Liver (tissue), 9 donors: ENCODE results near the gene GPR173. TPM values are rescaled to one million over a fixed set of nuclear protein-coding genes. Genes with fewer than 3 reads are reported as not detected.

Experiments
- DNase-seq: peaks from one replicate; pipeline ENCODE4 v3.0.0-alpha.2; 2017; ENCODE audit warnings: low spot score
- H3K27ac ChIP-seq, 2 donors: one replicate each; pipeline ENCODE4 v1.7.0; 2013; ENCODE audit warnings: inconsistent platforms in 2 of 2, low read length in 2 of 2, control low read depth in 1 of 2, low read depth in 1 of 2, mild to moderate bottlenecking in 1 of 2
- H3K27me3 ChIP-seq, 4 donors: one replicate each; pipeline versions ENCODE4 v1.6.1 to v1.7.0; 2013; ENCODE audit warnings: low read length in 3 of 4, inconsistent platforms in 1 of 4, mild to moderate bottlenecking in 1 of 4, moderate library complexity in 1 of 4; ENCODE audit not compliant: control insufficient read depth in 4 of 4, insufficient read depth in 4 of 4
- H3K36me3 ChIP-seq, 4 donors: one replicate each; pipeline versions ENCODE4 v1.6.1 to v1.7.0; 2013; ENCODE audit warnings: low read length in 3 of 4, mild to moderate bottlenecking in 3 of 4, low read depth in 1 of 4, moderate library complexity in 1 of 4; ENCODE audit not compliant: control insufficient read depth in 4 of 4, insufficient read depth in 3 of 4
- H3K4me1 ChIP-seq, 4 donors: one replicate each; pipeline versions ENCODE4 v1.6.1 to v1.7.0; 2013; ENCODE audit warnings: low read length in 3 of 4, mild to moderate bottlenecking in 3 of 4, moderate library complexity in 1 of 4; ENCODE audit not compliant: control insufficient read depth in 4 of 4, insufficient read depth in 4 of 4
- H3K4me3 ChIP-seq, 3 donors: one replicate each; pipeline versions ENCODE4 v1.6.1 to v1.7.0; 2013; ENCODE audit warnings: low read length in 3 of 3, control low read depth in 1 of 3, low read depth in 1 of 3, mild to moderate bottlenecking in 1 of 3
- H3K9ac ChIP-seq, 2 donors: one replicate each; pipeline ENCODE4 v1.7.0; 2013; ENCODE audit warnings: low read length in 2 of 2, mild to moderate bottlenecking in 2 of 2, moderate library complexity in 2 of 2, control low read depth in 1 of 2, low read depth in 1 of 2
- H3K9me3 ChIP-seq, 4 donors: one replicate each; pipeline versions ENCODE4 v1.6.1 to v1.7.0; 2013; ENCODE audit warnings: low read length in 3 of 4; ENCODE audit not compliant: control insufficient read depth in 4 of 4
- EGR1 ChIP-seq, 2 donors: IDR thresholded peaks; 2 replicates each; pipeline ENCODE4 v1.6.1; 2016 to 2018; ENCODE audit warnings: antibody characterized with exemption in 2 of 2, low read depth in 2 of 2
- FOXA2 ChIP-seq: IDR thresholded peaks from 2 replicates; pipeline ENCODE4 v1.6.1; 2016; ENCODE audit warnings: antibody characterized with exemption
- GABPA ChIP-seq, 2 donors: IDR thresholded peaks in 1 of 2; conservative IDR thresholded peaks in 1 of 2; 2 replicates each; pipeline ENCODE4 v1.6.1; 2016; ENCODE audit warnings: antibody characterized with exemption in 2 of 2, mild to moderate bottlenecking in 1 of 2, moderate library complexity in 1 of 2
- HNF4A ChIP-seq, 2 donors: conservative IDR thresholded peaks; 2 replicates each; pipeline ENCODE4 v1.6.1; 2016; ENCODE audit warnings: antibody characterized with exemption in 2 of 2, mild to moderate bottlenecking in 2 of 2
- JUND ChIP-seq, 2 donors: IDR thresholded peaks; 2 replicates each; pipeline ENCODE4 v1.6.1; 2016; ENCODE audit warnings: antibody characterized with exemption in 2 of 2
- RAD21 ChIP-seq, 2 donors: IDR thresholded peaks; 2 replicates each; pipeline ENCODE4 v1.6.1; 2016; ENCODE audit warnings: antibody characterized with exemption in 2 of 2, mild to moderate bottlenecking in 2 of 2
- REST ChIP-seq: IDR thresholded peaks from 2 replicates; pipeline ENCODE4 v1.6.1; 2016; ENCODE audit warnings: antibody characterized with exemption, mild to moderate bottlenecking
- RXRA ChIP-seq, 2 donors: IDR thresholded peaks; 2 replicates each; pipeline ENCODE4 v1.6.1; 2017 to 2018; ENCODE audit warnings: antibody characterized with exemption in 2 of 2, mild to moderate bottlenecking in 1 of 2
- ZBTB33 ChIP-seq: IDR thresholded peaks from 2 replicates; pipeline ENCODE4 v1.6.1; 2016; ENCODE audit warnings: antibody characterized with exemption
- WGBS: extraction: QIAGEN DNeasy Blood & Tissue Kit; methylation state at CpG from one replicate; pipeline ENCODE4 v1.1.7; 2013; 5-methylcytosine and 5-hydroxymethylcytosine counted together
- polyA plus RNA-seq, 2 donors: library from polyadenylated mRNA; stranded (reverse) in 1 of 2; unstranded in 1 of 2; fragments of 200-250 nt in 1 of 2; fragments of >200 nt in 1 of 2; fragmentation: Nextera tagmentation in 1 of 2; extraction: Ambion mirVana in 1 of 2; gene quantifications; one replicate each; pipeline versions ENCODE4 v1.2.1 to v1.2.3, GENCODE V29; 2013 to 2015
- total RNA-seq, 2 donors: library from RNA; depleted of rRNA; stranded (reverse); fragments of >200 nt; gene quantifications; one replicate each; pipeline ENCODE4 v1.2.3, GENCODE V29; 2014
- TF ChIP-seq, protein P1 (sequence below): IDR thresholded peaks from 2 replicates; pipeline ENCODE4 v1.6.1; 2016; ENCODE audit warnings: antibody characterized with exemption
- donor health status: healthy.
- donor health status: healthy.
- donor health status: healthy.
- donor health status: healthy.
- donor health status: healthy.

The GPR173 gene
- total and polyA plus RNA-seq, 4 donors = 0.07 to 0.61 (median 0.25) TPM; not detected in 1

DNA sequence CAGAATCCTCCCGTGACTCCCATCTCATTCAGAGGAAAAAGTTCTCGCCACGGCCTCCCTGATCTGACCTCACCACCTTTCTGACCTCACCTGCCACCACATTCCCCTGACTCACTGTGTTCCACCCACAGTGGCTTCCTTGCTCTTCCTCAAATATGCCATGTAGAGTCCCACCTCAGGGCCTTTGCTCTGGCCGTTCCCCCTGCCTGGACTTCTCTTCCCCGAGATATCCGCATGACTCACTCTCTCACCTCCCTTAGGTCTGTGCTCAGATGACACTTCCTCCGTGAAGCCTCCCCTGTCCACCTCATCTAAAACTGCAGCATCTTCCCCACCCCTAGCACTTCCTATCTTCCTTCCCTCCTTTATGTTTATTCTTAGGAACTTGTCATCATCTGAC is 26.4 kb downstream of the GPR173 start:
- TF ChIP-seq EGR1 (IDR thresholded peaks at IDR 0.05; ENCODE audit: low read depth in 2 of 2) (no peak), FOXA2 (no peak)

DNA sequence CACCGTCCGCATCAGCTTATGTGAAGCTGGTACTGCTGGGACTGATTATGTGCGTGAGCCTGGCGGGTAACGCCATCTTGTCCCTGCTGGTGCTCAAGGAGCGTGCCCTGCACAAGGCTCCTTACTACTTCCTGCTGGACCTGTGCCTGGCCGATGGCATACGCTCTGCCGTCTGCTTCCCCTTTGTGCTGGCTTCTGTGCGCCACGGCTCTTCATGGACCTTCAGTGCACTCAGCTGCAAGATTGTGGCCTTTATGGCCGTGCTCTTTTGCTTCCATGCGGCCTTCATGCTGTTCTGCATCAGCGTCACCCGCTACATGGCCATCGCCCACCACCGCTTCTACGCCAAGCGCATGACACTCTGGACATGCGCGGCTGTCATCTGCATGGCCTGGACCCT is 28.1 kb downstream of the GPR173 start:
- Histone ChIP-seq H3K36me3 (no peaks in the 10 kb centered on the region), H3K27ac (no peak overlapping the region), H3K27me3 (no peaks in the 10 kb centered on the region), H3K4me1 (peaks cover 2 to 8% (median 4%) of the 10 kb centered on the region in 4 donors), H3K9me3 (peaks cover 0 to 2% (median 0%) of the 10 kb centered on the region in 4 donors), H3K4me3 (no peak overlapping the region), H3K9ac (no peak overlapping the region)
- DNase-seq = no peak
- 95% methylated on average over 21 of the region's 21 CpGs for WGBS
- TF ChIP-seq JUND (IDR thresholded peaks at IDR 0.05) = no peak
- TF ChIP-seq, protein P1, sequence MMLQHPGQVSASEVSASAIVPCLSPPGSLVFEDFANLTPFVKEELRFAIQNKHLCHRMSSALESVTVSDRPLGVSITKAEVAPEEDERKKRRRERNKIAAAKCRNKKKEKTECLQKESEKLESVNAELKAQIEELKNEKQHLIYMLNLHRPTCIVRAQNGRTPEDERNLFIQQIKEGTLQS = no peak
- no peak for TF ChIP-seq RXRA (IDR thresholded peaks at IDR 0.05)
- no peak for TF ChIP-seq RAD21 (IDR thresholded peaks at IDR 0.05)
- no peak for TF ChIP-seq GABPA (IDR thresholded peaks at IDR 0.05 in 1 of 2, conservative IDR thresholded peaks at IDR 0.05 in 1 of 2)
- no peak for TF ChIP-seq EGR1 (IDR thresholded peaks at IDR 0.05; ENCODE audit: low read depth in 2 of 2)
- no peak for TF ChIP-seq REST

More for the DNA sequence above, 26.4 kb downstream of the GPR173 start:
- 74% methylated on average over 7 of the region's 7 CpGs for WGBS
- peaks cover 2 to 10% (median 5%) of the 10 kb centered on the region in 4 donors for H3K4me1 ChIP-seq
- H3K9ac ChIP-seq = no peak overlapping the region
- no peaks in the 10 kb centered on the region for H3K27me3 ChIP-seq
- peaks cover 0 to 2% (median 0%) of the 10 kb centered on the region in 4 donors for H3K9me3 ChIP-seq
- H3K36me3 ChIP-seq = no peaks in the 10 kb centered on the region
- no peak for DNase-seq
- no peak overlapping the region for H3K27ac ChIP-seq
- H3K4me3 ChIP-seq = no peak overlapping the region

- Histone ChIP-seq H3K9ac (no peak overlapping the region), H3K4me3 (no peak overlapping the region), H3K27me3 (no peaks in the 10 kb centered on the region), H3K9me3 (peaks cover 0 to 2% (median 0%) of the 10 kb centered on the region in 4 donors), H3K27ac (no peak overlapping the region), H3K4me1 (no peaks in the 10 kb centered on the region), H3K36me3 (no peaks in the 10 kb centered on the region)
- 88% methylated on average over 27 of the region's 27 CpGs for whole genome bisulfite sequencing
- TF ChIP-seq HNF4A (conservative IDR thresholded peaks at IDR 0.05) = no peak
- TF ChIP-seq FOXA2 = no peak
- no peak for TF ChIP-seq ZBTB33
- no peak for TF ChIP-seq GABPA (IDR thresholded peaks at IDR 0.05 in 1 of 2, conservative IDR thresholded peaks at IDR 0.05 in 1 of 2)
- TF ChIP-seq REST = no peak
- no peak for DNase-seq
Observed at GRCh38 chrX:53077207-53078197, 28.9 kb downstream of the GPR173 start.
